NCI-H446 treated with DMSO at 0.1 percent for 48 hours (cell line): ENCODE data around the gene BST2.

ENCODE experiments used
- DNase-seq: peaks from one replicate; lab custom pipeline; 2025; lab: John Stamatoyannopoulos, UW

Gene BST2, protein sequence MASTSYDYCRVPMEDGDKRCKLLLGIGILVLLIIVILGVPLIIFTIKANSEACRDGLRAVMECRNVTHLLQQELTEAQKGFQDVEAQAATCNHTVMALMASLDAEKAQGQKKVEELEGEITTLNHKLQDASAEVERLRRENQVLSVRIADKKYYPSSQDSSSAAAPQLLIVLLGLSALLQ

DNA sequence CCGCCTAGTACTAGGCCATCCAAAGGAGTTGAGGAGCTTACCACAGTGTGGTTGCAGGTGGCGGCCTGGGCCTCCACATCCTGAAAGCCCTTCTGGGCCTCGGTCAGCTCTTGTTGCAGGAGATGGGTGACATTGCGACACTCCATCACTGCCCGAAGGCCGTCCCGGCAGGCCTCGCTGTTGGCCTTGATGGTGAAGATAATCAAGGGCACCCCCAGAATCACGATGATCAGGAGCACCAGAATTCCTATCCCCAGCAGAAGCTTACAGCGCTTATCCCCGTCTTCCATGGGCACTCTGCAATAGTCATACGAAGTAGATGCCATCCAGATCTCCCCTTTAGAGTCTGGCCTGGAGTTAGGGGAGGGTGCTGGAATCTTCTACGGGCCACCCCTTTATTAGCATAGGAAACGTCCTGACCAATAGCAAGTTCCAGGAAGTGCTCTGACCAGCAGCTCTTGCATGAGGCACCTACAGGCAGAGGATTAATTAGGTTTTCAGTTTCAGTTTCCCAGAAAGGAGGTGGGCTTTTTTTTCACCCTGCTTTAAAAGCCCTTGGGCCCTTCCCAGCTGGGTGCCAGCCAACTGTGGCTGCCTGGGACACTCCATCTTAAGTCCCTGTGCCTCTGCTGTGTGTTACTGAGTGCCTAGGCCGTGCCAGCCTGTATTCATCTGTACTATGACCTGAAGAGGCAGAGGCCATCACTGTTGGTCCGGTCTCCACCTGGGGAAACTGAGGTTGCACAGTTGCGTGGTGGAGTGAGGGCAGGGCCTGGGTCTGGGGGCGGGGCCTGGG is at the start of gene BST2:
BST2 (minus strand) TSS at position 381 of the 796 bp plus-strand sequence; CDS start at position 326, 55 bp downstream.
- no peak for DNase-seq

DNA sequence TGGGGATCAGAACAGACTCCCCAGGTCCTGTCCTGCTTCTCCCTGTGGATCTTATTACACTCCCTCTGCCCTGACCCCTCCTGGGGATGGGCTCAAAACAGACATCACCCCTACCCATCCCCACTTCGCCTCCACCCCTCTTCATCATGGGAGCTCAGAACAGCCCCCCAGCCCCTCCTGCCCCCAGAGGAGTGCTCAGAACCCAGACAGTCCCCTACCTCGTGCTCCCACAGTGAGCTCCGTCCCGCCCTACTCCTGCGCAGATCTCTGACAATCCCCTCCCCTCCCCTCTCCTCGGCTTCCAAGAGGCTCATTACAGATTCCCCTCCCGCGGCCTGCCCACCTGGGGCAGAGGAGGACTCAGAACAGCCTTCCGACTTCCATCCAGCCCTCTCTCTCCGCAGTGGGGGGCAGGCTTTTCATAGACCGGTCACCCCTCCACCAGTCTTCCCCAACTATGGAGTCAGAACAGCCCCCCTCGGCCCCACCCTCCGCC is 49.2 kb upstream of the BST2 start:
- no peak for DNase-seq

DNA sequence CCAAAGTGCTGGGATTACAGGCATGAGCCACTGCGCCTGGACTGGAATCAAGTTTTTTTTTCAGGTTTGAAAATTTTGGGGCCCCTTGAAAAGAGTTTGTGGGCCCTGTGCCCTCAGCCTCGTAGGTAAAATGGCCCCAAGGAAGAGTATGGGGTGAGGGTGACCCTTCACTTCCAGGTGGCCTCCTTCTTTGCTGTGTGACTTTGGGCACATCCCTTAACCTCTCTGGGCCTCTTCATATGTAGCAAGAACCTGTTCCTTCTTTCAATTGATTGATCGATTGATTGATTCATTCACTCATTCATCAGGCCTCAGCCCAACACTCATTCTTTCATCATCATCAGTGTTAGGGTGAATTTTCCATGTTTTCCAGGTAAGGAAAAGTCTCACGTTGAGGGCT is 46.4 kb upstream of the BST2 start:
- no peak for DNase-seq

GRCh38 chr19:17450264-17451075 is 45.0 kb upstream of the BST2 start:
- DNase-seq: no peak

DNA sequence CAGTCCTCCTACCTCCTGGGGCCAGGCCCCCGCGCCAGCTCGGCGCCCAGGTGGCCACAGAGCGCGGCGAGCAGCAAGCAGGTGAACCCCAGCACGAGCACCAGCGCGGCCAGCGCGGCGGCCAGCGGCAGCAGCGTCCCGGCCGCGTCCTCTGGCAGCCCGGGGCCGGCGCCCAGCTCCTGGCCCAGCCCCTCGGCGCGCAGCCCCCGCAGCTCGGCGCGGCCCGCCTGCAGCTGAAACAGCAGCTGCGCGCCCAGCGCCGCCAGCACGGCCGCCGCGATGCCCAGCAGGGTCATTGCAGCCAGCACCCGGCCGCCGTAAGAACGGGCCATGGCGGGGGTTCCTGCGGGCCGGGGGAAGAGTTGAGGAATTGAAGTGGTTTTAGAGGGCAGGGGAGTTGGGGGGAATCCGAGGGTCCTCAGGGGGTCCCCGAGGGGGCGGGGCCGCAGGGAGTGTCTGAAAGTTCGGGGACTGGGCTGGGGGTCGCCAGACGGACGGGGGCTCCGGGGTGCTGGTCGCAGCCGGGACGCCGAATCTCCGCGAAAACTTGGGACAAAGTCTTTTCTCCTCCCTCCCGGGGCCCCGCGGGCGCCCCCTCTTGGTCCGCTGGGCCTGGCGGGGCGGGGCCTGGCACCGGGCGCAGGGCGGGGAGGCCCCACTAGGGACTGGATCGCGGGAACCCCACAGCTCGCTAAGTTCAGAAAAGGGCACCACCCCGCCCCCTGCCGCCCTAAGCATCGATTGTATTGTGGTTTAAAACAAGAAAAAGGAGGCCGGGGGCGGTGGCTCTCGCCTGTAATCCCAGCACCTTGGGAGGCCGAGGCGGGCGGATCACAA is 42.9 kb upstream of the BST2 start, which contains the start of gene TMEM221:
TMEM221 (minus strand) TSS at position 538 of the 837 bp plus-strand sequence; CDS start at position 332, 206 bp downstream.
- DNase-seq: no peak

GRCh38 chr19:17447704-17448130 is 42.3 kb upstream of the BST2 start:
- DNase-seq: no peak

DNA sequence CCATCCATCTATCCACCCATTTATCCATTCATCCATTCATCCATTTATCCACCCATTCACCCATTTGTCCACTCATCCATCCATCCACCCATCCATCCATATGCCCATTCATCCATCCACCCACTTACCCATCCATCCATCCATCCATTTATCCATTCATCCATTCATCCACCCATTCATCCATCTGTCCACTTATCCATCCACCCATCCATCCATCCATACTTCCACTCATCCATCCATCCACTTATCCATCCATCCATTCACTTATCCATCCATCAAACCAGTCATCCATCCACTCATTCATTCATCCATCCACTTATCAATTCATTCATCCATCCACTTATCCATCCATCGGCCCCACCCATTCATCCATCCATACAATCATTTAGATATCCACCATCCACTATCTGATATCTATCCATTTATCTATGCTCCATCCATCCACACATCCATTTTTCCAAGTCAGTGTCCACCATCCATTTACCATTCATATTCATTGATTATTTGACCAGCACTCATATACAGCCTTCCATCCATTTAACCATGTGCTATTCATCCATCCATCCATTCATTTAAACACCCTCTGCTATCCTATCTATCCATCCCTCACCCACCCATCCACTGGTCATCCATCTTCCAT is 40.2 kb upstream of the BST2 start:
- DNase-seq: no peak

DNA sequence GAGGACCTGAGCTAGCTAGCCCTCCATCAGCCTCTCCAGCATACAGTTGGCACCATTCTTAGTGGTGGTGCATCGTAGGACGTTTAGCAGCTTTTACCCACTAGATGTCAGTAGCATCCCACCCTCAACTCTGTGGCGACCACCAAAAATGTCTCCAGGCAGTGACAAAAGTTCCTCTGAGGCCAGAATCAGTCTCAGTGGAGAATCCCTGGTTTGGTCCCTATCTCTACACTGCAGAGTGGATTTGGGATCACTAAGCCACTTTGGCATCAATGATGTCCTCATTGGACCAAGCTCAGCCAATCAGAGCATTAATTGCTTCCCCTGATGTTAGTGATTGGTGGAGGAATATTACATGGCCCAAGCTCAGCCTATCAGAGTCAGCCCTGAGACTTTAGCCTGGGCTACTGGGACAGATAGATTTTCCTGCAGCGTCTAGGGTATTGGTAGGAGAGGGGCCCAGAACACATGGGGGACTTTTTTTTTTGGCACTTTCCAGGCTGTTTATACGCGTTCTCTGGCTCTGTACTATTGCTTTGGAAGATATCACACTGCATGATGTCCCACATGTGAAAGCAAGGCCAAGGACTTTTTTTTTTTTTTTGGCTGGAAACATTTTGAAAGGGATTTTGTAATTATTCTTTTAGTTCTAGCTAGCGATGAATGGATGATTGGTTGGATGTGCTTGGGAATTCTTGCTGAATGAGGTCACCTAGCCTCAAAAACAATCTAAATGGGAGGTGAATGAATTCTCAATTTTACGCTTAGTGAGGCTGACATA is 36.0 kb upstream of the BST2 start:
- no peak for DNase-seq

- no peak for DNase-seq
These were observed 31.4 kb upstream of the BST2 start for GRCh38 chr19:17436874-17437267.

- DNase-seq: no peak
These were observed 30.9 kb upstream of the BST2 start for GRCh38 chr19:17436094-17436873.

DNA sequence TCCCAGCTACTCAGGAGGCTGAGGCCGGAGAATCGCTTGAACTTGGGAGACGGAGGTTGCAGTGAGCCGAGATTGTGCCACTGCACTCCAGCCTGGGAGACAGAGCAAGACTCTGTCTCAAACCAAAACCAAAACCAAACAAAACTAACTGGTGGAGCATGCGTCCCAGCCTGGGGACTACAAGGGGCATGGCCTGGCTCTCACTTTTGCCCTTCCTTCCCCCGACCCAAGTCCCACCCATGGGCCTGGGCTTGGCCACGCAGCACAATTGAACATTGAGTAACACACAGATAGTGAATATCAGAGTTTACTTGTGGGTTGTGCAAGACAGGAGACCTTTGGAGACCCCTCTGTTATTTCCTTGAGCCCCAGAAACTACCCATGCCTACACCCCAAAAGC is 29.8 kb upstream of the BST2 start:
- DNase-seq: no peak

- no peak for DNase-seq
These were observed 26.0 kb upstream of the BST2 start for GRCh38 chr19:17431417-17431816.

GRCh38 chr19:17429641-17430113 is 24.2 kb upstream of the BST2 start:
- no peak for DNase-seq

- no peak for DNase-seq
These were observed 19.4 kb upstream of the BST2 start for GRCh38 chr19:17424743-17425365.

- no peak for DNase-seq
These were observed 18.2 kb upstream of the BST2 start for GRCh38 chr19:17423429-17424208.

GRCh38 chr19:17421942-17422341 is 16.5 kb upstream of the BST2 start:
- no peak for DNase-seq

GRCh38 chr19:17420475-17420924 is 15.1 kb upstream of the BST2 start:
- no peak for DNase-seq
